Right lobe of liver (tissue), 6 donors: Measurements from ENCODE around the gene SART3. TPM values are rescaled to one million over a fixed set of nuclear protein-coding genes. Genes with fewer than 3 reads are reported as not detected.

Experiments
- ATAC-seq, 4 donors: fragments of 200-7000 bp; cut with Tn5 transposase; one replicate each; pipeline ENCODE4 v1.9.1; 2020; ENCODE audit warnings: mild to moderate bottlenecking in 4 of 4, moderate library complexity in 4 of 4
- DNase-seq, 3 donors: peaks; one replicate each; pipeline ENCODE4 v3.0.0-alpha.2; 2020
- H3K27ac ChIP-seq, 3 donors: fragments of 200-600 bp; one replicate each; pipeline ENCODE4 v1.8.0; 2022
- H3K27me3 ChIP-seq, 2 donors: fragments of 200-600 bp; one replicate each; pipeline ENCODE4 v1.8.0; 2022
- H3K36me3 ChIP-seq, 4 donors: fragments of 200-600 bp; sonication (generic) in 1 of 4; one replicate each; pipeline versions ENCODE4 v1.5.1 to v1.8.0; 2017 to 2022; ENCODE audit warnings: control low read depth in 1 of 4
- H3K4me1 ChIP-seq, 4 donors: fragments of 200-600 bp; sonication (generic) in 1 of 4; one replicate each; pipeline versions ENCODE4 v1.5.1 to v1.8.0; 2017 to 2022; ENCODE audit warnings: control low read depth in 1 of 4
- H3K4me3 ChIP-seq, 3 donors: fragments of 200-600 bp; one replicate each; pipeline ENCODE4 v1.8.0; 2022
- H3K9me3 ChIP-seq, 4 donors: fragments of 200-600 bp; sonication (generic) in 1 of 4; one replicate each; pipeline versions ENCODE4 v1.5.1 to v1.8.0; 2017 to 2022; ENCODE audit warnings: control low read depth in 1 of 4
- CTCF ChIP-seq, 4 donors: fragments of 200-600 bp in 3 of 4; fragments of 450-650 bp in 1 of 4; IDR thresholded peaks; one replicate each; pipeline versions ENCODE4 v1.5.1 to v1.8.0; 2016 to 2022; ENCODE audit warnings: antibody characterized with exemption in 4 of 4, mild to moderate bottlenecking in 2 of 4
- POLR2A ChIP-seq: fragments of 450-650 bp; IDR thresholded peaks from one replicate; pipeline ENCODE4 v1.6.1; 2017; ENCODE audit warnings: antibody characterized with exemption, mild to moderate bottlenecking
- WGBS: methylation state at CpG from one replicate; pipeline ENCODE4 v1.1.6; 2018; ENCODE audit warnings: low coverage, low lambda C conversion rate; ENCODE audit not compliant: insufficient coverage; ENCODE audit errors: missing lambda C conversion rate; 5-methylcytosine and 5-hydroxymethylcytosine counted together
- intact Hi-C, 2 donors: fragments of 100-400 bp; cut with DNase I; formaldehyde crosslinking; loops; one replicate each; pipeline versions ENCODE4 v1.11.2 to v1.14.1; 2022
- total RNA-seq, 6 experiments: library from RNA; depleted of rRNA in 2 of 6; stranded (reverse); fragments of >200 nt in 2 of 6; fragmentation: NEBNext Ultra II Directional in 3 of 6; extraction: Animal tissue kit (Norgen Biotek cat#: 25700) in 3 of 6; gene quantifications; one replicate each; pipeline versions ENCODE4 v1.1.0 to v1.2.4, GENCODE V29; 2016 to 2023
- donor health status: DM: no; HTN: yes; CAD: no.
- donor health status: DM: no; HTN: no; CAD: no.
- donor health status: DM: no; HTN: no; CAD: no.
- donor health status: DM: no; HTN: yes; CAD: no.
- donor health status: DM: no; HTN: yes; CAD: no.

The SART3 gene
- total RNA-seq, 6 experiments from 2014 or later, result 13.2 to 28.4 (median 20.6) TPM

DNA sequence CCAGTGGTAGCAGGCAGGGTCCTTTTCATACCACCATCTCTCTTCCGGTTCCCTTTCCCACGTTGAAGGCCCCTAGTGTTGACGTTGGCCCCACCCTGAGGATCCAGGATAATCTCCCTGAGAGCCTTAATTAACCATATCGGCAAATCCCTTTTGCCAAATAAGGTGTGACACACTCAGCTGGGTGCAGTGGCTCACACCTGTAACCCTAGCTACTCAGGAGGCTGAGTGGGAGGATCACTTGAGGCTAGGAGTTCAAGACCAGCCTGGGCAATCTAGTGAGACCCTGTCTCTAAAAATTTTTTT is 39.7 kb upstream of the SART3 start:
- Histone ChIP-seq H3K4me3 (no peak overlapping the region), H3K27me3 (no peaks in the 10 kb centered on the region), H3K27ac (no peak overlapping the region), H3K9me3 (no peaks in the 10 kb centered on the region), H3K4me1 (no peaks in the 10 kb centered on the region), H3K36me3 (no peaks in the 10 kb centered on the region)
- intact Hi-C loops, result no loop called here
- TF ChIP-seq CTCF (IDR thresholded peaks at IDR 0.05), result no peak
- TF ChIP-seq POLR2A, result no peak
- ATAC-seq, result no peak
- no peak for DNase-seq
- 55% methylated on average over 3 of the region's 4 CpGs for WGBS

GRCh38 chr12:108599948-108600701 is 39.2 kb upstream of the SART3 start:
- Histone ChIP-seq H3K27ac (no peak overlapping the region), H3K36me3 (no peaks in the 10 kb centered on the region), H3K27me3 (no peaks in the 10 kb centered on the region), H3K4me1 (no peaks in the 10 kb centered on the region), H3K4me3 (no peak overlapping the region), H3K9me3 (no peaks in the 10 kb centered on the region)
- no peak for TF ChIP-seq CTCF (IDR thresholded peaks at IDR 0.05)
- no peak for TF ChIP-seq POLR2A
- DNase-seq (no peak), ATAC-seq (no peak)
- intact Hi-C loops, result no loop called here
- WGBS, result 73% methylated on average over 9 of the region's 10 CpGs

- no peak overlapping the region for H3K27ac ChIP-seq
- DNase-seq, result no peak
- H3K4me3 ChIP-seq, result no peak overlapping the region
- 67% methylated on average over 5 of the region's 6 CpGs for WGBS
- no peaks in the 10 kb centered on the region for H3K4me1 ChIP-seq
- no peaks in the 10 kb centered on the region for H3K9me3 ChIP-seq
- intact Hi-C loops, result no loop called here
- no peaks in the 10 kb centered on the region for H3K27me3 ChIP-seq
- no peaks in the 10 kb centered on the region for H3K36me3 ChIP-seq
- TF ChIP-seq POLR2A (no peak), CTCF (IDR thresholded peaks at IDR 0.05) (no peak)
- ATAC-seq, result no peak
Measured at GRCh38 chr12:108599541-108599940, 38.6 kb upstream of the SART3 start.

GRCh38 chr12:108598553-108599250 is 37.7 kb upstream of the SART3 start:
- Histone ChIP-seq H3K9me3 (no peaks in the 10 kb centered on the region), H3K27me3 (no peaks in the 10 kb centered on the region), H3K27ac (no peak overlapping the region), H3K36me3 (no peaks in the 10 kb centered on the region), H3K4me1 (no peaks in the 10 kb centered on the region), H3K4me3 (no peak overlapping the region)
- DNase-seq (no peak), ATAC-seq (no peak)
- intact Hi-C loops, result no loop called here
- TF ChIP-seq CTCF (IDR thresholded peaks at IDR 0.05), result no peak
- TF ChIP-seq POLR2A, result no peak
- WGBS, result 76% methylated on average over 2 of the region's 11 CpGs
